Left renal cortex interstitium (tissue), 4 donors: ENCODE results near the gene NFATC4. TPM values are rescaled to one million over a fixed set of nuclear protein-coding genes. Genes with fewer than 3 reads are reported as not detected.
"Not testable (repeated sequence)": the region's sequence is repeated elsewhere in the genome, so short reads cannot be mapped to it uniquely, and the experiment has no call there.

Experiments
- DNase-seq, 4 donors: peaks; one replicate each; pipeline ENCODE4 v3.0.0-alpha.2; 2013; ENCODE audit warnings: low read depth in 4 of 4, low spot score in 2 of 4, missing footprints in 1 of 4
- polyA plus RNA-seq, 4 donors: library from polyadenylated mRNA; unstranded; fragments of 120-200 nt; gene quantifications; one replicate each; pipeline ENCODE4 v1.2.1, GENCODE V29; 2013; ENCODE audit not compliant: insufficient read length in 4 of 4

NFATC4 gene
- polyA plus RNA-seq = 10 to 100 TPM; 49.8 to 95.6 (median 72.3) TPM

DNA sequence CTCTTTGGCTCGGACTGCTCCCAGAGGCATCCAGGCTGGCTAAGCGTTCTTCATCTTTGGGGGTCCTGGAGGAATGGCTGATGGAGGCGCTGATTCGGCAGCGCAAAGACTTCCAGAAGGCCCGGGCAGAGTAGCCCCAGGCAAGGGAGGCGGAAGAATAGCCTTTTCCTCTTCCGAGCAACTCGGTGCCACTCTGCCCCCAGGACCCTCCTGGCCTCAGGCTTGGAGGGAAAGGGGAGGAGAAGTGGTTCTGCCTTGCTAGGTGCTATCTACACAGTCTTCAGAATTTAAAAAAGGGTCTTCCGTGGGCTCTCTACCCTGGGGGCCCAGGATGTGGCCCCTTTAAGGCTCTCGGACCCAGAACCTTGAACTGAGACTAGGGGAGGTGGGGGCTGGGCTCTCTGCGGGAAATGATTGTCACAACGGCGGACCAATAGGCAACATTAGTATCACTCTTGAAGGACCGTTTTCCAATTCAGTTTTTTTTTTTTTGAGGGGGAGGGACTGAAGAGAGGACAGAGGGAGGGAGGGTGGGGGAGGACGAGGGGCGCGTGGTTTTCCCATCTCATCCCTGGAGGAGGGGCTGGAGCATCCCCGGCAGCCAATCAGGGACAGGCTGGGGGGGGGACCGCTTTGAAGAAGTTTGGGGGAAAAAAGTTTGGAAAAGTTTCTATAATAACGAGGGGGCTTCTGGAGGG lies at the start of gene NFATC4:
Gene NFATC4, plus strand, starts transcription at position 671 of the 698 bp plus-strand sequence. CDS start 157 bp downstream, outside the sequence.
- peak; percentile 85 to 93 (median 90) for DNase-seq

DNA sequence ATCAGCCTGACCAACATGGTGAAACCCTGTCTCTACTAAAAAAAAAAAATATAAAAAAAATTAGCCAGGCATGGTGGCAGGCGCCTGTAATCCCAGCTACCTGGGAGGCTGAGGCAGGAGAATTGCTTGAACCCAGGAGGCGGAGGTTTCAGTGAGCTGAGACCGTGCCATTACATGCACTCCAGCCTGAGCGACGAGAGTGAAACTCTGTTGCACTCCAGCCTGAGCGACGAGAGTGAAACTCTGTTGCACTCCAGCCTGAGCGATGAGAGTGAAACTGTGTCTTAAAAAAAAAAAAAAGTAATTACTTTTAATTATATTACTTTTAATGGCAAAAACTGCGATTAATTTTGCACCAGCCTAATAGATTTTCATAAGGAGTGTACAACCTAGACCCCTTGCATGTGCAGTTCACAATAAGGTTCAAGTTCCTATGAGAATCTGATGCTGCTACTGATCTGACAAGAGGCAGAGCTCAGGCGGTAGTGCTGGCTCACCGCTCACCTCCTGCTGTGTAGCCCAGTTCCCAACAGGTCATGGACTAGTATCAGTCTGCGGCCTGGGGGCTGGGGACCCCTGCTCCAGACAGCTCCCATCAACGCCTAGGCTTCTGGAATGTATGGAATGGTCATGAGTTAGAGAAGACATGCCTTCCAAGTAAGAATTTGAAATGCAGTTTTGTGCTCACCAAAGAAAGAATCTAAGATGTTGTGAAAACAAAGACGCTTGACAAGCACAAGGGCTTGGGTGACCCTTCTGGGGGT lies 46.6 kb upstream of the NFATC4 start:
- DNase-seq = no peak

DNA sequence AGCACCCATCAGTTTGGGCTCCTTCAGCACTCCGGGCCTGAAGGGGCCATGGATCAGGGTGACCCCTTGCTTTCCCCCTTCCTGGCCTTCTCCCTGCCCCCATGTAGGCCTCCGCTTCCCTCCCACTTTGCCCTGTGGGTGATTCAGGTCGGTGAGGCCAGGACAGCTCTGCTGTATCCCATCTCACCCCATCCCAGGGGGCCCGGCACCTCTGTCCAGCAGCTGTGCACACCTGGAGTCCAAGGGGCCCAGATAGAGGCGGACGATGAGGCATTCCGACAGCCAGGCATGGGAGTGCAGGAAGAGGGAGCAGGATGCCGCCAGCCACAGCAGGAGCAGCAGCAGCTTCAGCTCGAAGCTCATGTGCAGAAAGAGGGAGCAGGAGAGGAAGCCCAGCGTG lies 45.3 kb upstream of the NFATC4 start:
- DNase-seq = no peak

DNA sequence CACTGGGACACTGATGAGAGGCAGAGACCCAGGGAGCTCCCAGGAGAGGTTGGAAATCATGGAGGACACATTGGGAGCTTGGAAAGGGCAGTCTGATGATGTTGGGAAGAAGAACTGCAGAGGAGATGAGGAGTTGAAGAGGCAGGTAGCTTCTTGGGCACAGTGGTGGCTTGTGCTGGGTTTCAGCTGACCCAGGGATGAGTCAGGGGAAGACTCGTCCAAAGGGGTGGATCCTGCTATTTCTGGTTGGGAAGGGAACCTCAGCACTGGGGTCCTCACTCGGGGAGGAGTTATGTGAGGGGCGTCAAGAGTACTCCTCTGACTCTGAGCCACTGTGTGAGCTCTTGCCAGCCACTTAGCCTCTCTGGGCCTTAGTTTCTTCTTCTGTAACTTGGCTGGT lies 44.6 kb upstream of the NFATC4 start:
- no peak for DNase-seq

DNA sequence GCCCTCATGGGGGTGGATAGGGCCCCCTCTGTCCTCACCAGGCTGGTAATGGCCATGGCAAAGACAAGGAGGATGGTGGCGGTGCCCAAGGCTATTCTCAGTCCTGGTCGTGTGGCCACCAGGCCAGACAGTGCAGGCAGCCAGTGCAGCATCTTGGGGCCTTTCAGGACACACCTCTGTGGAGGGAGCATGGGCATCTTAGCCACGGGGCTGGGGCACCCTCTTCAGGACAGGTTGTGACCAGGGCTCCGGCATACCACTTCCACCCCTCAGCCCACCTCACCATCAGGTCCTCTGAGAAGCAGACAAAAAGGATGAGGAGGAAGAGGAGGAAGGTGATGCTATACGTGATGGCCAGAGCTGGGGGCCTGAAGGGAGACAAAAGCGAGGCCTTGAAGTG lies 44.0 kb upstream of the NFATC4 start:
- DNase-seq = no peak

DNA sequence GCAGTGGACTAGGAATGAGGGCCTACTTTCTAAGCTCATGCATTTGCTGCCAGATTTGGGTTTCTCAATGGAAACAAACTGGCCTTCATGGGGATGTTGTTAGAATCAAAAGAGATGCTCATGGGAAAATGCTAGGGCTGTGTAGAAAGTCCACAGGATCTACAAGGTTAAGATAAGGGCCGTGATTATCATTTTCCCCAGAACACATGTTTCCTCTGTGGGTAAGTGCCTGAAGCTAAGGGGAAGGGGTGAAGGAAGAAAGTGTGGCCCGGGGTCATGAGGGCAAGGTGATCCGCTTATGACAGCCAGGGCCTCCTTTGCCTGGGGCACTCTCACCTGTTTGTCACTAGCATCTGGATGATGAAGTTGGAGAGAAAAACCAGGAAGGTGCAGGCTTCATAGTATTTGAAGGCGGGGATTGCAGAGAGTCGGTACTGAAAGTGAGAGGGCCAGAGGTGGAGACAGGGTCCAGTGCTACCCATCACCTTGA lies 42.9 kb upstream of the NFATC4 start:
- no peak for DNase-seq

DNA sequence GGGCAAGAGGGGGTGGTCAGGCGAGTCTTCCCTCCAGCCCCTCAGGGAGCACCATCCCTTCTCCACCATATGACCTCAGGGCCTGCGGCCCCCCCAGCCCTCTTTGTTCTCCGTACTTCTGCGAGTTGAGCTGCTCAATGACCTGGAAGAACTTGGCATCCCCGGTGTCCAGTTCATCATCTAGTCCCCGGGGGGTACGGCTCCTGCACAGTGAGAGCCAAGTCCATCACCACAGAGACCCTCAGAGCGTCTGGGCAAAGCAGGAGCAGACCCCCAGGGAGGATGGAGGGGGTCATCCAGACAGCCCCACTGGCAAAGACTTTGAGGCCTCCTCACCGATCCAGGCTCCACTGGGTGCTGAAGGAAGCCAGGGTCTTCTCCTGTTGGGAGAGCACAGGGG lies 42.0 kb upstream of the NFATC4 start:
- no peak for DNase-seq

DNA sequence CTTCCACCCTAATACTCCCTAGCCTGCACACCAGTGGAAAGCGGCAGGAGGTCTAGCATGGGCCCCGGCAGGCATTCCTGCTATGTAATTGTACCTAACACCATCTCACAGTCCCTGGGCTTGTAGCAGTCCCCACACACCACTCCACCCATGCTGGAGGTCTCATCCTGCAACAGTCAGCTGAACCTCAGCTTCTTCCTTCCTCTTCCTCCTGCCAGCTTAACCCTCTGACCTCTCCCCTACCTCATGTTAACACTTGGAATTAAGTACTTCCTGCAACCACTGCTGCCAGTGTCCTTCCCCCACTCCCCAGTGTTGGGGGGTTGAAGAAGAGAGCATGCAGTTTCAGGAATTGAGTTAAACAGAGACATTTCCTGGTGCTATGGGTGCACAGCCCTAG lies 40.7 kb upstream of the NFATC4 start:
- no peak for DNase-seq

DNA sequence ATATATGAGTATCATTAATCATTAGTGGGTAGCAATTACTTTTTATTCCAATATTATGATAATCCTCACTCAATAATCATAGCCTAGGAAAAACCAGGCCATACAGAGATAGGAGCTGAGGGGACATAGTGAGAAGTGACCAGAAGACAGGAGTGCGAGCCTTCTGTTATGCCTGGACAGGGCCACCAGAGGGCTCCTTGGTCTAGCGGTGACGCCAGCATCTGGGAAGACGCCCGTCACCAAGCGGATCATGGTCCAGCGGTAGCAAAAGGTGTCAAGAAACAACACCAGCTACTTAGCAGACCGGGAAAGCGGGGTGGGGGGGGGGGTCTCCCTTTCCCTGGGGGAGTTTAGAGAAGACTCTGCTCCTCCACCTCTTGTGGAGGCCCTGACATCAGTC lies 40.1 kb upstream of the NFATC4 start:
- DNase-seq = not testable (repeated sequence)

DNA sequence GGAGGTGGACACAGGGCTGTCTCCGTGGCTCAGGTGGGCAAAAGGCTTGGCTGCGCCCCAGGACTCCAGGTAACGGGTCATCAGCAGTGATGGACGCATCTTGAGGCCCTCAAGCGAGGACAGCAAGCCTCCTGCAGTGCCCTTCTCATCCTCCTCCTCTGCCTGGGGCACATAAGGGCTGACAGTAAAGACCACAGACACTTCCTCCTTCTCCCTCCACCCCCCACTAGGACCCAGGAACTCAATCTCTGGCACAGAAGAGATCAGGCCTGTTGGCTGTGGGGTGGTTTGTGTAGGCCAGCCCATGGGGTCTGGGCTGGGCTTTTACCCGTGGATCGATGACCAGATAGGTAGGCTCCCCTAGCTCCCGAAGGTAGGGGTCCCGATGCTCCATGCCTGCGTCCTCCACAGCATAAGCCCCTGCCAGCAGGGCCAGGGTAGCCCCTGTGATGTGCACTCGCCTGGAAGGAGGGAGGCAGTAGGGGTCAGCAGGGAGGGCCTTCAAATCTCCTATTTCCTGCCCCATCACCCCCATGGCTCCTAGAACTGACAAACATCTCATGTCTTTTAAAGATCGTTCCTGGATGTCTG lies 38.8 kb upstream of the NFATC4 start:
- no peak for DNase-seq

DNA sequence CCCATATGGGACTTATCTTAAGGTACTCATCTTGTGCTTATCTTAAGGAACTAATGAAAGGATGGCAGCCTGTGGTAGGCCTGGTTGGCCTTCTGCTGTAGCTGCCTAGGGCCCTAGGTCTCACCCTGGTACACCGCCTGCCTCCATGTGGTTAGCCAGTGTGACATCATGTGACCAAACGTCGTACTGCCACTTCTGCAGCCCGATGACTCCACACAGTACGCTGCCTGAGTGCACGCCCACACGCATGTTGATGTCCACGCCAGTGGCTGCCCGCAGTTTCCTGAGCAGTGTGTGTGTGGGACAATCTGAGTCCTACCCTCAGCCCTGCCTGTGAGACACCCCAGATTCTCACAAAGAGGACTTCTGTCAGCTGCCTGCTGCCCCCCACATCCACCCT lies 38.2 kb upstream of the NFATC4 start:
- DNase-seq = no peak

DNA sequence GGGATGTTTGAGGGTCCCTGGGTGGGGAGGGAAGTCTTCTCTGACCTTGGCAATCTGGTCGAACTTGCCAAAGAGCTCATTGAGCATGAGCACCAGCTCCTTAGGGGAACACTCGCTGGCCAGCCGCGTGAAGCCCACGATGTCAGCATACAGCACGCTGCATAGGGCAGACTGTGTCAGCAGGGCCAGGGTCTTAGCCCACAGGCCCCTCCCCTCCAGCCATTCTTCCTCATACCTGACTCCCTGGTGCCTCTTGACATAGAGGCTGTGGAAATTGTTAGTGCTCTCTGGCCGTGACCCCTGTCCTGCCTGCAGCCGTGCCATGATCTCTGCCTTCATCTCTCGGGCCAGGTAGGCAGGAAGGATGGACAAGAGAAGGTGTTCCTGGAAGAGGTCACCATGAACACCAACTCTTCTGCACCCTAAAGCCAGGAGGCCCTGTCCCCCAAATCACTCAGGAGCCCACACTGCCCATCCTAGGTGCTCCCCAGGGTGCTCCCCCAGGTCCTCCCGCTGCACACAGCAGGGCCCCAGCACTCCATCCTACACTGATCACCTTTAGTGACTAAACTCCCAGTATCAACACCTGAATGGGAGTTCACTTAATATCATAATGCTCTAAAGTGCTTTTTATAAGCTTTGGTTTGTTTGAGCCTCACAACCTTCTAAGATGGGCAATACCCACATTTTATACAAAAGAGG lies 36.9 kb upstream of the NFATC4 start:
- no peak for DNase-seq

DNA sequence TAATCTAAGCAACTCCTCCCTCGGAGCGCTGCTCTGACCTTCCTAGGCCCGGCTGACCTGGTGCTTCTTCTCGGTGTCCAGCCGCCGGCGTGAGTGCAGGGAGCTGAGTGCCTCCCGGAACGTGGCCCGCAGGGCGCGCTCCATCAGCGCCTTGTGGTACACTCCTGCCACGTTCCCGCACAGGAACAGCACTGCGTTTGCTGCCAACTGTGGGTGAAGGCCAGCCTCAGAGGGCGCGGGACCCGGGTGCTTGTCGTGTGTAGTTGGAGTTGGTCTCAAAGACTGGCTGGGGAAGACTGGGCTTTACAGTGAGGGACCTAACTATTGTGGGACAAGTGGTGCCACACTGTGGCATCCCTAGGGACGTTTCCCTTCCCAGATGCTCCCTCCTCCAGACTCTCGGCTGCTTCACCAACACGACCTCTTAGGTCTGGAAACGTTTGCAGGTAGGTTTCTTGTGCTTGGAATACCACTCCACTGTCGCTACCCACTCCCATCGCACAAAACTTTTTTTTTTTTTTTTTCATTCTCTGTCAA lies 36.2 kb upstream of the NFATC4 start:
- no peak for DNase-seq

DNA sequence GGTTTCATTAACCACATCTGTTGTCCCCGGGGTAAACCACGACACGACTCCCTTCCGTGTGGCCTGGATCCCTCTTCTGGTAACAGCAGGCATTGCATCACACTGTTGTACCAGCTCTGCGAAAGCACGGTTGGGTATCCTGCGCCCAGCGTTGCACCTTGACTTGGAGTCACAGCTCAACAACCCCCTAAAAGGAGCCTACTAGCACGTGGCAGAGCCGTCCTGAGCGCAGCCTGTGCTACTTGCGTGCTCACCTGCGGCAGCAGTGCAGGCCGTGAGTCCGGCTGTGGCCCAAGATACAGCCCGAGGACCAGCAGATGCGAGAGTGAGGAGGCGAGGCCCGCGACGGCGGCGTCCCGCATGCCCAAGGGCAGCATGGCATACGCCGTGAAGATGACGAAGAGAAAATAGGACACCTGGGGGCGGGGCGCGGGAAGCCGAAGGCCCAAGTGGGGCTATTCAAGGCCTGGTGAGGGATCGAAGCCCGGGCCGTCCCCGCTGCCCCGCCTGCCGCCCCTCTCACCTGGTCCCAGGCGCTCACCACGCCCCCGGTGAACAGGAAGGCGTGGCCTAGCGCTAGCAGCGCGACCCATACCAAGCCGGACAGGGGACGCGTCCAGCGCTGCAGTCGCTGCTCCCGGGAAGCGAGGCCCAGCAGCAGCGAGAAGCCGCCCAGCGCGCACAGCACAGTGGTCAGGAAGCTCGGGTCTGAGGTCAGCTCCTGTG lies 35.6 kb upstream of the NFATC4 start:
- no peak for DNase-seq

DNA sequence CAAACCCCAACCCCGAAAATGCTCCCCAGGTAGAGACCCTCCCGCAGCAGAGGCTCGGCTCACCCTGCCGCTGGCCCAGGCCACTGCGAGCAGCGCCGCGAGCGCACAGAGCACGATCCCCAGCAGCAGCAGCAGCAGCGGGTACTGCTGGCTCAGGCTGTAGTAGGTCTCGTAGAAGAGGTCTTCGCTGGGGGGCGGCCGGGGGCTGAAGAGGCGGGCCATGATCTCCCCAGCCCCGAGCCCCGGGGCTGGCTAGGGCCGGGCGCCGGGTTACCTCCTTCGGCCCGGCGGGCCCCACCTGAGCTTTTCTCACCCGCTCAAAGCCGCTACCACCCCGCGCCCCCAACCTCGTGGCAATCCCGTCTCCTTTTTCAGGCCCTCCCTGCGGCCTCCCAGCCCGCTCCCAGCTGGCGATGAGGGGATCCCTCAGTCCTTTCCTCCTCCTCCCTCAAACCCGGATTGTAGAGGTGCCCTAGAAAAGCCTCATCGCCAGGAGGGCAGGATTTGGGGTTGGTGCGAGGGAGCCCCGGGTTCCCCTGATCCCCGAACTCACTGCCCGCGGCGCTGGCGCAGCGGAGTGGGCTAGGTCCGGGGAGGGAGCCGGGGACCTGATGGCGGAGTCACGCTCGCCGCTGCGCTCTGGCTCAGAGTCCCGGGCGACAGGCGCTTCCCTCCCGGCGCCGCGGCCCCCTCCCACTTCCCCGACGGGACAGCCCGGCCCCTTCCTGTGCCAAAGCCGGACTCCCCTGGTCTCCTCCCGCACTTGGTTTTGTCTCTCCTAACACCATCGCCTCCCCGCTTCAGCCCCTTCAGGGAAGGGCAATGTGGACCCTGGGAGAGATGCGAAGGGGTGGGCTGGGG lies 33.3 kb upstream of the NFATC4 start, which contains the start of gene ADCY4:
Gene ADCY4, minus strand, starts transcription at position 641 of the 861 bp plus-strand sequence. Its CDS starts 419 bp downstream, at position 222.
- DNase-seq = no peak

DNA sequence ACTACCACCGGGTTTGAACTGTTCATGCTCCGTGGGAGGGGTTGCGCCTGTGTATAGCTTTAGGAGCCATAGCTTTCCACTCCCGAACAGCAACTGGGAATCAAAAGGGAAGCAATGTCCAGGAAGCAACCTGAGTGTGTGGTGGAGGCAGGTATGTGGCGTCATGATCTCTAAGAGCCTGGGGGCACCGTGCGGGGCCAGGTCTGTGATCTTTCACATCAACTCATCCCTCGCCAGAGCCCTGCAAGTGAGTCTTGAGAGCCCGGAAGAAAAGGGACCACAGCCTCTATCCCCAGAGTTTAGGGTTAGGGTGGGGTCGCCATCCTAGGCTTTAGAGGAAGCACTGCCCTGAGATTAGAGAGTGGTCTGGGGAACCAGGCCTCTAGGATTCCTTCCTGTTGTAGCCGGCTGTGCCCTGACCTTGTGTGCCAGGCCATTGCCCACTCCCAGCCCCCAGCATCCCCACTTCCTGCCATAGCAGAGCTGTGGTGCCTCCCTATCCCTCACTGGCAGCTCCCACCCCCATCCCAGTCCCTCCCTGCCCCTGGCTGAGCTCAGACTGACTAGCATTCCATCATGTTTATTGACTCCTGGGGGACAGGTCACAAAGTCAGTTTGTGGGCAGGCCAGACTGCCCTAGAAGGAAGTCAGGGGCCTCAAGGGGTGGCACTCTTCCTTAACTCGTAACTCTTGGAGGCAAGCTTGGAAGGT lies 32.4 kb upstream of the NFATC4 start:
- DNase-seq = no peak

DNA sequence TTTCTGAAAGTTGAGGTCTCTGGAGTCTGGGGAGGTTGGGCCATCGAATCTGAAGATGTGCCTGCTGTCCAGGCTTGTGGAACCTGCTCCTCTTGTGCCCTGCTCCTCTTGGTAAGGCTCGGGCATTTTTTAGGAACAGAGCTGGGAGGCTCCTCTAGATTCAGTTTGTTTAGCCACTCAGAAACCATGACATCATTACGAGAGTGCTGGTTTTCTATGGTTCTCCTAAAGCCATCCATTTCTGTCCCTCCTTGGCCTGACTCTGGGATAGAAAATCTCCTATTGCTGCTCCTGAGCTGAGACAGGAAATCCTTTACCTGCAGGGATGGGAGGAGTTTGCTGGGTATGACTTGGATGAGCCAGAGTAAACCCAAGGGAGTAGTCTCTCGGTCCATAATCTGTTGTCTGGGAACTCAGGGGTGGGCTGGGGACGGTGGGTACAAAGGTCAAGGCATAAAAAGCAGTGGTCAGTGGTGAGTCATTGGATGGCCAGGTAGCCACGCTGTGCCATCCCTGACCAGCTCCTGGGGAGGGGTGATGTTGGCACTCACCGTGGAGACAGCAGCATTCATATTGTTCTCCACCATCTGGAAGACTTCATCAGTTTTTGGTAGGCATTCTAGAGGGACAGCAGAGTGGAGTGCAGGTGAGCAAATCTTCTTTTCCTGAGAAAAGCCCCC lies 30.7 kb upstream of the NFATC4 start:
- no peak for DNase-seq

DNA sequence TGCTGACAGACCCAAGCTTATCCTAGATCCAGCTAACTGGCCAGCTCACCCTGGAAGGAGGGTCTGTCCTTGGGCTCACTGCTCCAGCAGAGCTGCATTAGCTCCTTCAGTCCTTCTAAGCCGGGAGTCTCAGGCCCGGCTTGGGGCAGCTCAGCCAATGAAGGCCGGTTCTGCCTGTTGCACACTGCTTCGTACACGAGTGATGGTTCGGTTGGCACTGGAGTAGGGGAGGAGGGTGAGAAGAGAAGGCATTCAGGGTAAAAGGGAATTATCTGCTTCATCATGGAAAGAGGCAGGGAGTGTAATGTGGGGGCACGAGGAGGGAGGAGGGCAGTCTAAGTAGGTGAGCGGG lies 30.2 kb upstream of the NFATC4 start:
- no peak for DNase-seq
